Esophagus muscularis mucosa (tissue), 4 donors: ENCODE measurements around the gene NOCT.

Source experiments
- CTCF ChIP-seq, 3 experiments: fragments of 200-600 bp in 2 of 3; fragments of 450-650 bp in 1 of 3; sonication (generic) in 2 of 3; IDR thresholded peaks; one replicate each; pipeline ENCODE4 v1.5.1; 2017 to 2019; ENCODE audit warnings: antibody characterized with exemption in 3 of 3, mild to moderate bottlenecking in 2 of 3, moderate library complexity in 1 of 3
- EP300 ChIP-seq: sonication (generic); formaldehyde crosslinking; IDR thresholded peaks from one replicate; pipeline ENCODE4 v1.6.1; 2017; ENCODE audit warnings: antibody characterized with exemption
- POLR2A ChIP-seq: fragments of 450-650 bp; IDR thresholded peaks from one replicate; pipeline ENCODE4 v1.6.1; 2017; ENCODE audit warnings: antibody characterized with exemption, moderate library complexity, mild to moderate bottlenecking, low read depth
- POLR2AphosphoS5 ChIP-seq, 2 donors: sonication (generic); formaldehyde crosslinking; IDR thresholded peaks; one replicate each; pipeline ENCODE4 v1.6.1; 2017; ENCODE audit warnings: antibody characterized with exemption in 2 of 2

GRCh38 chr4:139020384-139020783 is 4.8 kb downstream of the NOCT start:
- TF ChIP-seq POLR2AphosphoS5 (IDR thresholded peaks at IDR 0.05) (no peak), EP300 (no peak), POLR2A (no peak), CTCF (IDR thresholded peaks at IDR 0.05) (no peak)
